OCI-LY7 (cell line): ENCODE data around the gene SLC9A9. TPM values are rescaled to one million over a fixed set of nuclear protein-coding genes. Genes with fewer than 3 reads are reported as not detected.
A peak's percentile ranks its signal among the peaks of the same experiment; 100 is the strongest.

Experiments used
- BruUV-seq: library from RNA; stranded (reverse); fragments of 400-500 nt; replicated peaks from 2 replicates; lab custom pipeline; 2021; lab: Mats Ljungman, UMichigan
- CTCF ChIA-PET: fragments of 300-600 bp; sonication (Branson Sonifier 250); formaldehyde crosslinking; loops from one replicate; lab custom pipeline; 2022; ENCODE audit warnings: antibody characterized with exemption; ENCODE audit not compliant: unreplicated experiment; lab: Charles Lee
- POLR2A ChIA-PET: fragments of 300-600 bp; sonication (Branson Sonifier 250); formaldehyde crosslinking; loops from one replicate; lab custom pipeline; 2022; ENCODE audit warnings: antibody characterized with exemption; lab: Charles Lee
- DNase-seq: peaks from one replicate; pipeline ENCODE4 v3.0.0-alpha.2; 2015; ENCODE audit warnings: low spot score
- H2AFZ ChIP-seq: fragments of 200-600 bp; sonication (generic), shearing (Covaris generic); 2 replicates; pipeline ENCODE4 v1.6.1; 2014; ENCODE audit warnings: mild to moderate bottlenecking, antibody characterized with exemption, low read length, moderate library complexity
- H3K27ac ChIP-seq: fragments of 200-600 bp; sonication (generic); 2 replicates; pipeline ENCODE4 v1.5.1; 2014; ENCODE audit warnings: mixed run types, low read depth, mild to moderate bottlenecking, moderate library complexity, low read length, inconsistent platforms; ENCODE audit not compliant: poor library complexity, severe bottlenecking
- H3K36me3 ChIP-seq: fragments of 200-600 bp; sonication (generic); 2 replicates; pipeline ENCODE4 v1.6.1; 2014; ENCODE audit warnings: mild to moderate bottlenecking, antibody characterized with exemption, low read length, moderate library complexity, mixed read lengths; ENCODE audit not compliant: insufficient read depth
- H3K4me1 ChIP-seq: fragments of 200-600 bp; sonication (generic); 2 replicates; pipeline ENCODE4 v1.5.1; 2014; ENCODE audit warnings: mild to moderate bottlenecking, low read length; ENCODE audit not compliant: insufficient read depth, poor library complexity, severe bottlenecking
- H3K4me2 ChIP-seq: fragments of 200-600 bp; sonication (generic); 2 replicates; pipeline ENCODE4 v1.6.1; 2014; ENCODE audit warnings: mild to moderate bottlenecking, low read length
- H3K4me3 ChIP-seq: fragments of 200-600 bp; sonication (generic); 2 replicates; pipeline ENCODE4 v1.5.1; 2014; ENCODE audit warnings: mild to moderate bottlenecking, low read depth, low read length; ENCODE audit not compliant: poor library complexity, severe bottlenecking
- H3K79me2 ChIP-seq: fragments of 200-600 bp; sonication (generic); 2 replicates; pipeline ENCODE4 v1.6.1; 2016; ENCODE audit warnings: low read depth, mild to moderate bottlenecking, low read length, moderate library complexity, mixed read lengths; ENCODE audit not compliant: insufficient read depth
- H3K9me2 ChIP-seq: fragments of 200-600 bp; sonication (generic); 2 replicates; pipeline ENCODE4 v1.6.1; 2016; ENCODE audit warnings: mild to moderate bottlenecking, low read length, mixed read lengths; ENCODE audit not compliant: insufficient read depth
- H3K9me3 ChIP-seq: fragments of 200-600 bp; sonication (generic); 2 replicates; pipeline ENCODE4 v1.6.1; 2014; ENCODE audit warnings: mild to moderate bottlenecking, mixed run types, low read length, mixed read lengths
- H4K20me1 ChIP-seq: fragments of 200-600 bp; sonication (generic); 2 replicates; pipeline ENCODE4 v1.6.1; 2014; ENCODE audit warnings: mild to moderate bottlenecking, antibody characterized with exemption, low read length, moderate library complexity, mixed read lengths; ENCODE audit not compliant: insufficient read depth
- EZH2phosphoT487 ChIP-seq: fragments of 200-600 bp; sonication (generic); IDR thresholded peaks from 2 replicates; pipeline ENCODE4 v1.6.1; 2018; ENCODE audit warnings: low read depth, borderline replicate concordance, mild to moderate bottlenecking, mixed run types, antibody characterized with exemption, low read length, moderate library complexity, mixed read lengths
- intact Hi-C: fragments of 100-400 bp; cut with micrococcal nuclease; formaldehyde crosslinking; loops from one replicate; pipeline ENCODE4 v1.10.0; 2022; ENCODE audit not compliant: unreplicated experiment
- total RNA-seq, 2 experiments: library from RNA; depleted of rRNA in 1 of 2; stranded (reverse); fragments of >200 nt in 1 of 2; shearing (Covaris generic) in 1 of 2; gene quantifications; 2 replicates each; pipeline ENCODE4 v1.2.3, GENCODE V29; 2014 to 2022
- TF ChIP-seq, protein P1 (sequence below): fragments of 200-600 bp; sonication (generic); conservative IDR thresholded peaks from 2 replicates; pipeline ENCODE4 v1.5.1; 2014; ENCODE audit warnings: mild to moderate bottlenecking, antibody characterized with exemption, low read length, moderate library complexity, mixed read lengths

SLC9A9 gene
- total RNA-seq, 2 experiments from 2014 or later = 9.3 to 14.8 TPM

DNA sequence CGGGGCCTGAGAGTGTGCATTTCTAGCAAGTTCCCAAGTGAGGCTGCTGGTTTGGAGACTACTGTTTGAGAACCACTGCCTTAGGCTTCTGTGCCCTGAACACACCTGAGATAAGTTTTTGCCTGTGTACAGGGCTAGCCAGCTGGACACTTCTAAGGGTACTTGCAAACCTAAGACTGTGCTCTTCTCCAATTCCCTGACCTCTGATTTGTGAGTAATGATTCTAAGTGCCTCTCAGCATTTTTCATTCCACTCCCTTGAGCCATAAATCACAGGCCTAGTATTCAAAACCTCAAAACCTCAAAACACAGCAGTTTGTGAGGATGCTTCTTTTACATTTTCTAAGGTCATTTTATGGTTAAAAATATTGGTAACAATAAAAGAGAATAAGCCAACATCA, 580.3 kb downstream of the SLC9A9 start:
- no peak overlapping the region for H3K4me3 ChIP-seq
- TF ChIP-seq, protein P1, sequence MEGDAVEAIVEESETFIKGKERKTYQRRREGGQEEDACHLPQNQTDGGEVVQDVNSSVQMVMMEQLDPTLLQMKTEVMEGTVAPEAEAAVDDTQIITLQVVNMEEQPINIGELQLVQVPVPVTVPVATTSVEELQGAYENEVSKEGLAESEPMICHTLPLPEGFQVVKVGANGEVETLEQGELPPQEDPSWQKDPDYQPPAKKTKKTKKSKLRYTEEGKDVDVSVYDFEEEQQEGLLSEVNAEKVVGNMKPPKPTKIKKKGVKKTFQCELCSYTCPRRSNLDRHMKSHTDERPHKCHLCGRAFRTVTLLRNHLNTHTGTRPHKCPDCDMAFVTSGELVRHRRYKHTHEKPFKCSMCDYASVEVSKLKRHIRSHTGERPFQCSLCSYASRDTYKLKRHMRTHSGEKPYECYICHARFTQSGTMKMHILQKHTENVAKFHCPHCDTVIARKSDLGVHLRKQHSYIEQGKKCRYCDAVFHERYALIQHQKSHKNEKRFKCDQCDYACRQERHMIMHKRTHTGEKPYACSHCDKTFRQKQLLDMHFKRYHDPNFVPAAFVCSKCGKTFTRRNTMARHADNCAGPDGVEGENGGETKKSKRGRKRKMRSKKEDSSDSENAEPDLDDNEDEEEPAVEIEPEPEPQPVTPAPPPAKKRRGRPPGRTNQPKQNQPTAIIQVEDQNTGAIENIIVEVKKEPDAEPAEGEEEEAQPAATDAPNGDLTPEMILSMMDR = no peak
- no peak for TF ChIP-seq EZH2phosphoT487
- intact Hi-C loops = no loop called here
- H3K9me2 ChIP-seq = no peaks in the 10 kb centered on the region
- H3K79me2 ChIP-seq = no peaks in the 10 kb centered on the region
- no peak overlapping the region for H3K4me2 ChIP-seq
- no peaks in the 10 kb centered on the region for H3K9me3 ChIP-seq
- no peak overlapping the region for H3K27ac ChIP-seq
- CTCF ChIA-PET = no interaction called here
- POLR2A ChIA-PET = interaction anchor here (0.6 kb wide), 1 partner anchor 310 kb away, joined by 3 read pairs; no protein-coding TSS in a partner anchor
- no peaks in the 10 kb centered on the region for H3K36me3 ChIP-seq
- no peak for DNase-seq
- BruUV-seq = no TSS peak
- no peaks in the 10 kb centered on the region for H4K20me1 ChIP-seq
- H3K4me1 ChIP-seq = peaks cover 4% of the 10 kb centered on the region
- no peak overlapping the region for H2AFZ ChIP-seq

DNA sequence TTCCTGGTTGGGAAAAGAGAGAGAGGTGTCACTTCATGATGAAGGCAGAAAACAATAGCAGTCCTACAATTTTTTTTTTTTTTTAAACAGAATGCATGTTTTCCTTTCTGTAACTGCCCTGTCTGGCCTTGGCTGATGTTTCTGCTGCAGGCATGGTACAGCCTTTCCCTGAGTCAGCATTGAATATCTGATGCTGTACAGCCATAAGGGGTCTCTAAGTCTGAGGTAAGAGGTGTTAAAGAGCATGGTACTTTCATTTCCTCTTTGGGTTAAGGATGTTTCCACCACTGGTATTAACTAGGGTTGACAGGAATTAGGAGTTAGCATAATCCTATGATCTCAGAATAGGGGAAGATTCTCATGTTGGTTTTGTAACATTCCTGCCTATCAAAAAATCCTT, 581.3 kb downstream of the SLC9A9 start:
- H3K36me3 ChIP-seq = no peaks in the 10 kb centered on the region
- H3K4me1 ChIP-seq = peaks cover 4% of the 10 kb centered on the region
- TF ChIP-seq EZH2phosphoT487 = no peak
- no peaks in the 10 kb centered on the region for H4K20me1 ChIP-seq
- no peak overlapping the region for H3K27ac ChIP-seq
- POLR2A ChIA-PET = no interaction called here
- no peaks in the 10 kb centered on the region for H3K9me3 ChIP-seq
- CTCF ChIA-PET = no interaction called here
- H2AFZ ChIP-seq = no peak overlapping the region
- no peak overlapping the region for H3K4me3 ChIP-seq
- no peak overlapping the region for H3K4me2 ChIP-seq
- BruUV-seq = no TSS peak
- no peaks in the 10 kb centered on the region for H3K9me2 ChIP-seq
- H3K79me2 ChIP-seq = no peaks in the 10 kb centered on the region
- intact Hi-C loops = no loop called here
- DNase-seq = peak; percentile 40

DNA sequence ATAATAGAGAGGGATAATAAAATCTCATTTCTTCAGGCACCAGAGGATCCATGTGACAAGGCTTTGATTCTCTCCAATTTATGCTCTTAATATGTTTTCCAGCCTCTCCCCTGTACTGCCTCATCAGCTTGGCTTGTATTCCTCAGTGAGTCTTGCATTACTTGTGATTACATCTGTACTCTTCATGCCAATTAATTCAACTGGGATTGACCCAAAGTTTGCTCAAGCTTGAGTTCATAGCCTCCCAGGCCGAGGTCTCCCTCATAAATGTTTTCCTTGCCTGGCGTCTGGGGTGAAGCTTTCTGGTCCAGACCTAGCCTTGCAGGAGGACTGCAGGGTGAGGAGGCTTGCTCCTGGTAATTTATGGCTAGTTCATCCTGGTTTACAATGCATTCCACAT, 581.8 kb downstream of the SLC9A9 start:
- no peak overlapping the region for H3K4me3 ChIP-seq
- H4K20me1 ChIP-seq = no peaks in the 10 kb centered on the region
- no peaks in the 10 kb centered on the region for H3K79me2 ChIP-seq
- H2AFZ ChIP-seq = no peak overlapping the region
- peaks cover 4% of the 10 kb centered on the region for H3K4me1 ChIP-seq
- H3K27ac ChIP-seq = no peak overlapping the region
- H3K9me3 ChIP-seq = no peaks in the 10 kb centered on the region
- intact Hi-C loops = no loop called here
- ChIA-PET POLR2A (no interaction called here), CTCF (no interaction called here)
- TF ChIP-seq, protein P1 = no peak
- no peak for TF ChIP-seq EZH2phosphoT487
- H3K36me3 ChIP-seq = no peaks in the 10 kb centered on the region
- H3K9me2 ChIP-seq = no peaks in the 10 kb centered on the region
- DNase-seq = no peak
- no peak overlapping the region for H3K4me2 ChIP-seq
- no TSS peak for BruUV-seq
